CD4-positive, alpha-beta T cell treated with Interleukin-15 for 4 hours (primary cell): Measurements from ENCODE around the gene WASF2.
A peak's percentile ranks its signal among the peaks of the same experiment; 100 is the strongest.
"Not testable (repeated sequence)": the region's sequence is repeated elsewhere in the genome, so short reads cannot be mapped to it uniquely, and the experiment has no call there.

ENCODE experiments used
- DNase-seq: peaks from one replicate; pipeline ENCODE4 v3.0.0-alpha.2; 2020; ENCODE audit warnings: low spot score

The WASF2 gene

GRCh38 chr1:27395441-27396195 lies 94.3 kb downstream of the WASF2 start:
- DNase-seq, result peak; percentile 84

GRCh38 chr1:27394925-27395324 lies 95.0 kb downstream of the WASF2 start:
- DNase-seq, result no peak

- DNase-seq, result no peak
Observed at GRCh38 chr1:27394282-27394658, 95.7 kb downstream of the WASF2 start.

- DNase-seq, result no peak
Observed at GRCh38 chr1:27393641-27394281, 96.2 kb downstream of the WASF2 start.

- no peak for DNase-seq
Observed at GRCh38 chr1:27392778-27393635, 97.0 kb downstream of the WASF2 start.

GRCh38 chr1:27392096-27392777 lies 97.7 kb downstream of the WASF2 start, which contains the start of gene GPR3:
TSS of gene GPR3 (plus strand) at chr1:27392622. CDS start at chr1:27393799, 1,177 bp downstream.
- peak; percentile 94 for DNase-seq

GRCh38 chr1:27391511-27392095 lies 98.4 kb downstream of the WASF2 start:
- DNase-seq, result no peak

GRCh38 chr1:27388337-27389005 lies 101.5 kb downstream of the WASF2 start:
- DNase-seq, result peak; percentile 78

GRCh38 chr1:27384797-27385196 lies 105.2 kb downstream of the WASF2 start:
- DNase-seq, result not testable (repeated sequence)

GRCh38 chr1:27383661-27384060 lies 106.3 kb downstream of the WASF2 start:
- no peak for DNase-seq

GRCh38 chr1:27383039-27383605 lies 106.8 kb downstream of the WASF2 start, which contains the start of gene CD164L2:
TSS of gene CD164L2 (minus strand) at chr1:27383333. CDS start at chr1:27383239, 94 bp downstream.
- peak; percentile 17 for DNase-seq

- DNase-seq, result no peak
Observed at GRCh38 chr1:27381969-27382762, 107.8 kb downstream of the WASF2 start.

GRCh38 chr1:27380766-27381733 lies 108.9 kb downstream of the WASF2 start:
- no peak for DNase-seq

- DNase-seq, result no peak
Observed at GRCh38 chr1:27380224-27380623, 109.7 kb downstream of the WASF2 start.

- DNase-seq, result no peak
Observed at GRCh38 chr1:27379564-27380122, 110.3 kb downstream of the WASF2 start.

GRCh38 chr1:27377760-27378495 lies 112.0 kb downstream of the WASF2 start:
- no peak for DNase-seq

GRCh38 chr1:27374362-27375086 lies 115.4 kb downstream of the WASF2 start, which contains the start of gene FCN3:
TSS of gene FCN3 (minus strand) at chr1:27374824. CDS start at chr1:27374818, 6 bp downstream.
- DNase-seq, result no peak
